Fibroblast of lung (primary cell): Measurements from ENCODE around the gene MICAL3.

Experiments used
- EZH2 ChIP-seq: IDR thresholded peaks from 2 replicates; pipeline ENCODE4 v1.5.1; 2012; ENCODE audit warnings: low read length, control low read depth, mild to moderate bottlenecking; ENCODE audit errors: missing control alignments
- TF ChIP-seq, protein P1 (sequence below), 2 donors: IDR thresholded peaks in 1 of 2; conservative IDR thresholded peaks in 1 of 2; 1 replicate in 1 of 2; 2 replicates in 1 of 2; pipeline ENCODE4 v1.5.1; 2011 to 2012; ENCODE audit warnings: low read length in 2 of 2, control low read depth in 1 of 2, inconsistent platforms in 1 of 2, low read depth in 1 of 2, mild to moderate bottlenecking in 1 of 2

DNA sequence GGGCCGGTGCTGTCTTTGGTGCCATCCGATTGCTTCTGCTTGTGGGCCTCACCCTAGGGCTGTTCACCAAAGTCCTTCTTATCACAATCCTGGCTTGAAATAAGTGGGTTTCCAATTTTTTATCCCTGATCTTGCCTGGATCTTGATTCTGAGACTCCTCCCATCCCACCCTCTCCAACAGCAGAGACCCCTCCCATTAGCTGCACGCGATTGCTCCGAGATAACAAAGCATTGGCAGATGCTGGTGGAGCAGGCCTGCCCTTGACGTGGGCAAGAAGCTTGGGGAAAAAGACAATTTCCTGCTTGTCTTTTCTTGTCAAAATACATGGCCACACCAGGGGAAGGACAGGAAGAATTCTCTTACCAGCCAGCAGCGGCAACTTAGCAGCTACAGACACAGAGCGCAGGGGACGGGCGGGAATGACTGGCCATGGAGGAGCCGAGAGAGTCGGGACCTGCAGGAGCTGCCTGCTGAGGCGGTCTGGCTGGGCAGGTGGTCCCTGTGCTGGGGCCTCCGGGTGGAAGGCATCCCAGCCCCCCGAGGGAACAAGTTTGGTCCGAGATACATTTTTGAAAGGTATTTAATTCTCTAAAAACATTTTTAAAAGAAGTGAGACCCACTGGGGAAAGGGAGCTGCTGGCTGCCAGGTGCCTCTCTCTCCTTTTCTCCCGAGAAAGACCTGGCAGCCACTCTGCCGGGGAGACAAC is 240.4 kb downstream of the MICAL3 start:
- no peak for TF ChIP-seq EZH2
- TF ChIP-seq, protein P1, sequence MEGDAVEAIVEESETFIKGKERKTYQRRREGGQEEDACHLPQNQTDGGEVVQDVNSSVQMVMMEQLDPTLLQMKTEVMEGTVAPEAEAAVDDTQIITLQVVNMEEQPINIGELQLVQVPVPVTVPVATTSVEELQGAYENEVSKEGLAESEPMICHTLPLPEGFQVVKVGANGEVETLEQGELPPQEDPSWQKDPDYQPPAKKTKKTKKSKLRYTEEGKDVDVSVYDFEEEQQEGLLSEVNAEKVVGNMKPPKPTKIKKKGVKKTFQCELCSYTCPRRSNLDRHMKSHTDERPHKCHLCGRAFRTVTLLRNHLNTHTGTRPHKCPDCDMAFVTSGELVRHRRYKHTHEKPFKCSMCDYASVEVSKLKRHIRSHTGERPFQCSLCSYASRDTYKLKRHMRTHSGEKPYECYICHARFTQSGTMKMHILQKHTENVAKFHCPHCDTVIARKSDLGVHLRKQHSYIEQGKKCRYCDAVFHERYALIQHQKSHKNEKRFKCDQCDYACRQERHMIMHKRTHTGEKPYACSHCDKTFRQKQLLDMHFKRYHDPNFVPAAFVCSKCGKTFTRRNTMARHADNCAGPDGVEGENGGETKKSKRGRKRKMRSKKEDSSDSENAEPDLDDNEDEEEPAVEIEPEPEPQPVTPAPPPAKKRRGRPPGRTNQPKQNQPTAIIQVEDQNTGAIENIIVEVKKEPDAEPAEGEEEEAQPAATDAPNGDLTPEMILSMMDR (conservative IDR thresholded peaks at IDR 0.05 in 1 of 2, IDR thresholded peaks at IDR 0.05 in 1 of 2; ENCODE audit: low read depth in 1 of 2, low read length in 2 of 2) = no peak
